CD4-positive, CD25-positive, alpha-beta regulatory T cell (primary cell): ENCODE data around the gene BAIAP2. TPM values are rescaled to one million over a fixed set of nuclear protein-coding genes. Genes with fewer than 3 reads are reported as not detected.
"Not testable (repeated sequence)": the region's sequence is repeated elsewhere in the genome, so short reads cannot be mapped to it uniquely, and the experiment has no call there.

Source experiments
- ATAC-seq, 2 donors: fragments of 150-1000 bp; cut with Tn5 transposase; one replicate each; pipeline ENCODE4 v1.10.0; 2021; ENCODE audit warnings: low read depth in 2 of 2, moderate number of reproducible peaks in 2 of 2, moderate library complexity in 1 of 2
- DNase-seq, 3 donors: peaks; one replicate each; pipeline versions ENCODE4 v3.0.0 to v3.0.0-alpha.2; 2012 to 2022; ENCODE audit warnings: mixed read lengths in 1 of 3
- H3K27ac ChIP-seq: one replicate; pipeline ENCODE4 v1.7.0; 2013; ENCODE audit warnings: mild to moderate bottlenecking, low read length; ENCODE audit not compliant: insufficient read depth, poor library complexity, severe bottlenecking
- H3K27me3 ChIP-seq: one replicate; pipeline ENCODE4 v1.7.0; 2013; ENCODE audit warnings: low read length; ENCODE audit not compliant: control insufficient read depth, insufficient read depth
- H3K36me3 ChIP-seq: one replicate; pipeline ENCODE4 v1.7.0; 2013; ENCODE audit warnings: mild to moderate bottlenecking, low read length, moderate library complexity; ENCODE audit not compliant: control insufficient read depth, insufficient read depth
- H3K4me1 ChIP-seq: 2 replicates; pipeline ENCODE4 v1.7.0; 2013; ENCODE audit warnings: mild to moderate bottlenecking, low read length; ENCODE audit not compliant: insufficient read depth, control insufficient read depth, poor library complexity, severe bottlenecking
- H3K4me3 ChIP-seq: one replicate; pipeline ENCODE4 v1.7.0; 2013; ENCODE audit warnings: low read depth, mild to moderate bottlenecking, low read length, moderate library complexity
- H3K9me3 ChIP-seq, 2 experiments: 1 replicate in 1 of 2; 2 replicates in 1 of 2; pipeline ENCODE4 v1.7.0; 2013; ENCODE audit warnings: low read length in 2 of 2, mild to moderate bottlenecking in 1 of 2, moderate library complexity in 1 of 2; ENCODE audit not compliant: control insufficient read depth in 2 of 2
- H3K27ac Mint-ChIP-seq, 3 donors: one replicate each; pipeline ENCODE4 v1.8.0; 2020 to 2022; ENCODE audit warnings: mild to moderate bottlenecking in 3 of 3, mixed read lengths in 3 of 3, moderate library complexity in 2 of 3
- H3K27me3 Mint-ChIP-seq: one replicate; pipeline ENCODE4 v1.8.0; 2022; ENCODE audit warnings: mild to moderate bottlenecking, mixed read lengths
- H3K36me3 Mint-ChIP-seq: one replicate; pipeline ENCODE4 v1.8.0; 2020; ENCODE audit warnings: mixed read lengths
- H3K4me1 Mint-ChIP-seq, 4 donors: one replicate each; pipeline ENCODE4 v1.8.0; 2020 to 2022; ENCODE audit warnings: mixed read lengths in 4 of 4, mild to moderate bottlenecking in 1 of 4
- H3K4me3 Mint-ChIP-seq, 4 donors: one replicate each; pipeline ENCODE4 v1.8.0; 2020 to 2022; ENCODE audit warnings: mild to moderate bottlenecking in 4 of 4, mixed read lengths in 4 of 4, moderate library complexity in 3 of 4
- H3K9me3 Mint-ChIP-seq, 7 donors: one replicate each; pipeline ENCODE4 v1.8.0; 2020 to 2022; ENCODE audit warnings: mixed read lengths in 7 of 7, mild to moderate bottlenecking in 3 of 7, moderate library complexity in 2 of 7
- polyA plus RNA-seq, 4 donors: library from polyadenylated mRNA; unstranded; fragments of 300-500 nt; fragmentation: Illumina TruSeq; gene quantifications; one replicate each; pipeline ENCODE4 v1.2.3, GENCODE V29; 2021
- total RNA-seq: library from RNA; stranded (reverse); gene quantifications from one replicate; pipeline ENCODE4 v1.2.3, GENCODE V29; 2022

BAIAP2 gene
- total and polyA plus RNA-seq, 5 donors from 2014 or later = 1.5 to 6.8 (median 1.7) TPM

- Histone ChIP-seq H3K27ac (no peak overlapping the region), H3K9me3 (no peaks in the 10 kb centered on the region), H3K36me3 (no peaks in the 10 kb centered on the region), H3K27me3 (no peaks in the 10 kb centered on the region), H3K4me1 (no peaks in the 10 kb centered on the region), H3K4me3 (no peak overlapping the region)
- peak in 1 of 2 donors; percentile 43 for ATAC-seq
- Mint-ChIP-seq H3K4me3 (peak overlapping the region in 1 of 4 donors; percentile 44), H3K36me3 (no peaks in the 10 kb centered on the region), H3K27me3 (peaks cover 7% of the 10 kb centered on the region), H3K9me3 (no peaks in the 10 kb centered on the region), H3K27ac (peak overlapping the region in 1 of 3 donors; percentile 31), H3K4me1 (no peaks in the 10 kb centered on the region)
- DNase-seq = no peak
These were observed 118.4 kb downstream of the BAIAP2 start for GRCh38 chr17:81153340-81153803.

GRCh38 chr17:81154016-81154415, 119.1 kb downstream of the BAIAP2 start:
- not testable (repeated sequence) for H3K4me1 Mint-ChIP-seq, H3K9me3 ChIP-seq, H3K4me1 ChIP-seq, H3K4me3 ChIP-seq, H3K4me3 Mint-ChIP-seq, H3K9me3 Mint-ChIP-seq, H3K27ac Mint-ChIP-seq, H3K27ac ChIP-seq, ATAC-seq, H3K36me3 ChIP-seq, DNase-seq, H3K27me3 Mint-ChIP-seq, H3K36me3 Mint-ChIP-seq, H3K27me3 ChIP-seq

GRCh38 chr17:81154961-81155360, 120.0 kb downstream of the BAIAP2 start:
- no peaks in the 10 kb centered on the region for H3K9me3 ChIP-seq
- ATAC-seq (no peak), DNase-seq (no peak)
- no peaks in the 10 kb centered on the region for H3K36me3 ChIP-seq
- Mint-ChIP-seq H3K4me3 (no peak overlapping the region), H3K9me3 (no peaks in the 10 kb centered on the region), H3K27ac (no peak overlapping the region), H3K27me3 (peaks cover 5% of the 10 kb centered on the region), H3K36me3 (no peaks in the 10 kb centered on the region), H3K4me1 (no peaks in the 10 kb centered on the region)
- no peak overlapping the region for H3K27ac ChIP-seq
- no peaks in the 10 kb centered on the region for H3K4me1 ChIP-seq
- no peaks in the 10 kb centered on the region for H3K27me3 ChIP-seq
- no peak overlapping the region for H3K4me3 ChIP-seq

GRCh38 chr17:81156866-81157805, 122.2 kb downstream of the BAIAP2 start:
- H3K9me3 Mint-ChIP-seq = peaks cover 0 to 2% (median 0%) of the 10 kb centered on the region in 7 donors
- Histone ChIP-seq H3K27ac (no peak overlapping the region), H3K36me3 (no peaks in the 10 kb centered on the region), H3K27me3 (no peaks in the 10 kb centered on the region), H3K4me1 (peaks cover 5% of the 10 kb centered on the region), H3K4me3 (no peak overlapping the region), H3K9me3 (no peaks in the 10 kb centered on the region)
- no peak overlapping the region for H3K4me3 Mint-ChIP-seq
- peaks cover 4% of the 10 kb centered on the region for H3K27me3 Mint-ChIP-seq
- DNase-seq = no peak
- H3K27ac Mint-ChIP-seq = peak overlapping the region in 1 of 3 donors; percentile 74
- ATAC-seq = no peak
- H3K4me1 Mint-ChIP-seq = no peaks in the 10 kb centered on the region
- H3K36me3 Mint-ChIP-seq = no peaks in the 10 kb centered on the region

- no peaks in the 10 kb centered on the region for H3K36me3 Mint-ChIP-seq
- Histone ChIP-seq H3K9me3 (no peaks in the 10 kb centered on the region), H3K4me1 (peaks cover 5% of the 10 kb centered on the region), H3K4me3 (no peak overlapping the region), H3K27me3 (no peaks in the 10 kb centered on the region), H3K27ac (no peak overlapping the region), H3K36me3 (no peaks in the 10 kb centered on the region)
- peaks cover 0 to 2% (median 0%) of the 10 kb centered on the region in 7 donors for H3K9me3 Mint-ChIP-seq
- DNase-seq = no peak
- peaks cover 4% of the 10 kb centered on the region for H3K27me3 Mint-ChIP-seq
- H3K27ac Mint-ChIP-seq = no peak overlapping the region
- no peak overlapping the region for H3K4me3 Mint-ChIP-seq
- H3K4me1 Mint-ChIP-seq = no peaks in the 10 kb centered on the region
- no peak for ATAC-seq
These were observed 123.1 kb downstream of the BAIAP2 start for GRCh38 chr17:81157848-81158687.

- Histone ChIP-seq H3K36me3 (no peaks in the 10 kb centered on the region), H3K4me1 (peaks cover 5% of the 10 kb centered on the region), H3K9me3 (no peaks in the 10 kb centered on the region), H3K27me3 (no peaks in the 10 kb centered on the region), H3K4me3 (no peak overlapping the region), H3K27ac (no peak overlapping the region)
- Mint-ChIP-seq H3K27me3 (peaks cover 4% of the 10 kb centered on the region), H3K4me1 (no peaks in the 10 kb centered on the region), H3K27ac (no peak overlapping the region), H3K4me3 (no peak overlapping the region), H3K36me3 (no peaks in the 10 kb centered on the region), H3K9me3 (peaks cover 0 to 2% (median 0%) of the 10 kb centered on the region in 7 donors)
- no peak for ATAC-seq
- DNase-seq = no peak
These were observed 124.0 kb downstream of the BAIAP2 start for GRCh38 chr17:81158688-81159590.
